NCI-H2196 (cell line): ENCODE data around the gene EXOSC7.

Source experiments
- DNase-seq: peaks from one replicate; lab custom pipeline; 2025; ENCODE audit not compliant: unreplicated experiment; lab: John Stamatoyannopoulos, UW

Gene EXOSC7

GRCh38 chr3:45021524-45022297 is 45.7 kb downstream of the EXOSC7 start:
- no peak for DNase-seq

- no peak for DNase-seq
These were observed 47.6 kb downstream of the EXOSC7 start for GRCh38 chr3:45023675-45024074.

- no peak for DNase-seq
These were observed 48.7 kb downstream of the EXOSC7 start for GRCh38 chr3:45024542-45025255.

- DNase-seq, result no peak
These were observed 50.0 kb downstream of the EXOSC7 start, which contains the start of gene CLEC3B for GRCh38 chr3:45026038-45026437. CLEC3B (plus strand) TSS chr3:45026303; CDS start chr3:45026363, 60 bp downstream.

GRCh38 chr3:45026957-45027356 is 50.9 kb downstream of the EXOSC7 start:
- no peak for DNase-seq

GRCh38 chr3:45027441-45027840 is 51.4 kb downstream of the EXOSC7 start:
- DNase-seq, result no peak

- no peak for DNase-seq
These were observed 53.2 kb downstream of the EXOSC7 start for GRCh38 chr3:45029216-45029615.

- no peak for DNase-seq
These were observed 53.6 kb downstream of the EXOSC7 start for GRCh38 chr3:45029661-45030060.

- DNase-seq, result no peak
These were observed 55.5 kb downstream of the EXOSC7 start for GRCh38 chr3:45031531-45031930.

- no peak for DNase-seq
These were observed 56.1 kb downstream of the EXOSC7 start for GRCh38 chr3:45032113-45032512.

- DNase-seq, result no peak
These were observed 57.7 kb downstream of the EXOSC7 start for GRCh38 chr3:45033791-45034190.

- DNase-seq, result no peak
These were observed 58.7 kb downstream of the EXOSC7 start for GRCh38 chr3:45034612-45035252.

GRCh38 chr3:45035441-45036301 is 59.6 kb downstream of the EXOSC7 start:
- no peak for DNase-seq

- peak; percentile 79 for DNase-seq
These were observed 61.8 kb downstream of the EXOSC7 start for GRCh38 chr3:45037720-45038455.

GRCh38 chr3:45041666-45042065 is 65.6 kb downstream of the EXOSC7 start:
- no peak for DNase-seq

- no peak for DNase-seq
These were observed 66.1 kb downstream of the EXOSC7 start for GRCh38 chr3:45042162-45042561.

GRCh38 chr3:45043728-45044299 is 67.8 kb downstream of the EXOSC7 start:
- no peak for DNase-seq

GRCh38 chr3:45048244-45048643 is 72.2 kb downstream of the EXOSC7 start:
- no peak for DNase-seq

- DNase-seq, result no peak
These were observed 73.8 kb downstream of the EXOSC7 start for GRCh38 chr3:45049807-45050206.

GRCh38 chr3:45051685-45052084 is 75.6 kb downstream of the EXOSC7 start:
- DNase-seq, result no peak
